Uterus (tissue), 2 donors: ENCODE measurements around the gene SF1.

Experiments used
- CTCF ChIP-seq, 4 experiments: fragments of 200-600 bp in 2 of 4; fragments of 450-650 bp in 2 of 4; sonication (generic) in 2 of 4; IDR thresholded peaks; one replicate each; pipeline ENCODE4 v1.5.1; 2016 to 2019; ENCODE audit warnings: antibody characterized with exemption in 4 of 4, mild to moderate bottlenecking in 2 of 4, moderate library complexity in 1 of 4
- POLR2A ChIP-seq, 2 donors: fragments of 450-650 bp; IDR thresholded peaks; one replicate each; pipeline ENCODE4 v1.6.1; 2016; ENCODE audit warnings: antibody characterized with exemption in 2 of 2, mild to moderate bottlenecking in 1 of 2, moderate library complexity in 1 of 2

- TF ChIP-seq POLR2A (IDR thresholded peaks at IDR 0.05) (no peak), CTCF (IDR thresholded peaks at IDR 0.05) (no peak)
These were observed 15.2 kb upstream of the SF1 start for GRCh38 chr11:64793271-64794160.
